ENCODE results near the gene EBF4.
"Not testable (repeated sequence)": the region's sequence is repeated elsewhere in the genome, so short reads cannot be mapped to it uniquely, and the experiment has no call there.

EBF4 gene

GRCh38 chr20:2798095-2798805 is 105.7 kb downstream of the EBF4 start:
- DNase-seq, result no peak

- DNase-seq, result peak; percentile 21
Measured at GRCh38 chr20:2798814-2799213, 106.2 kb downstream of the EBF4 start.

DNA sequence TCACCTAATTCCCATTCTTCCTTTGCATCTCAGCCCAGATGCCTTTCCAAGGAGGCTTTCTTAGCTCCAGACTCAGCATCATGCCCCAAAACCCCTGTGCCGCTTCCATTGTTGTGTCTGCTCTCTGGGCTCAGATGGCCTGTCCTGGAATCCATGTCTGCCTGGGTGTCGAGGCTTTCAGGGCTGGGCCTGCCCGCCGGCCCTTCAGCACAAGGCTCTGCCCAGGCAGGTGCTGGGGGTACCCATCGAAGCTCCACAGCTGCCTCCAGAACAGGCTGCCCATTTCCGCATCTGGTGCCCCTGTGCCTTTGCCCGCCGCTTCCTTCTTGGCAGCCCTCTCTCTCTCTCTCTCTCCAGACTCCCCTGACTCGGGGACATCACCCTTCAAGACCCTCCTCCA is 106.7 kb downstream of the EBF4 start:
- DNase-seq, result no peak

GRCh38 chr20:2799688-2800520 is 107.3 kb downstream of the EBF4 start:
- DNase-seq, result peak; percentile 35

GRCh38 chr20:2800521-2801285 is 108.1 kb downstream of the EBF4 start, which contains the start of gene CPXM1:
Gene CPXM1 (minus strand): TSS chr20:2800627. CDS start chr20:2800572, 55 bp downstream.
- DNase-seq, result peak; percentile 29

DNA sequence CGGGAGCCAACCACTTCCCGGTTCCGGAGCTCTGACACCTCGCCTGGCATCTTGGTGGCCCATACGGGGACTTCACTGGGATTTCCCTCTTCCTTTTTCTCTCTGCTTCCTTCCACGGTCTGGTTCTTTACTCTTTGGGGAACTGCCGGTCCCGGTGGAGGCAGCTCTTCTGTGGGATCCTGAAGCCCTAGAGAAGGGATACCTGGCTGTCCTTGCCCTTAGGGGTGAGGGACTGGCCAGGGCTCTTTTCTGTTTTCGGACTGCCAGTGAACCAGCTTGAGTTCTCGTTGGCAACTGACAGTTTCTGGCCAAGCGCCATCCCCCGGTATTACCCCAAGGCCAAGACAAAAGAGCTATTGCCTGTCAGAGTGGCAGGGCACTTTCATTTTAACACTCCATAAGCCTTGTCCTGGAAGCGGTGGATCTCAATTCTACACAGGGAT is 108.7 kb downstream of the EBF4 start:
- no peak for DNase-seq

DNA sequence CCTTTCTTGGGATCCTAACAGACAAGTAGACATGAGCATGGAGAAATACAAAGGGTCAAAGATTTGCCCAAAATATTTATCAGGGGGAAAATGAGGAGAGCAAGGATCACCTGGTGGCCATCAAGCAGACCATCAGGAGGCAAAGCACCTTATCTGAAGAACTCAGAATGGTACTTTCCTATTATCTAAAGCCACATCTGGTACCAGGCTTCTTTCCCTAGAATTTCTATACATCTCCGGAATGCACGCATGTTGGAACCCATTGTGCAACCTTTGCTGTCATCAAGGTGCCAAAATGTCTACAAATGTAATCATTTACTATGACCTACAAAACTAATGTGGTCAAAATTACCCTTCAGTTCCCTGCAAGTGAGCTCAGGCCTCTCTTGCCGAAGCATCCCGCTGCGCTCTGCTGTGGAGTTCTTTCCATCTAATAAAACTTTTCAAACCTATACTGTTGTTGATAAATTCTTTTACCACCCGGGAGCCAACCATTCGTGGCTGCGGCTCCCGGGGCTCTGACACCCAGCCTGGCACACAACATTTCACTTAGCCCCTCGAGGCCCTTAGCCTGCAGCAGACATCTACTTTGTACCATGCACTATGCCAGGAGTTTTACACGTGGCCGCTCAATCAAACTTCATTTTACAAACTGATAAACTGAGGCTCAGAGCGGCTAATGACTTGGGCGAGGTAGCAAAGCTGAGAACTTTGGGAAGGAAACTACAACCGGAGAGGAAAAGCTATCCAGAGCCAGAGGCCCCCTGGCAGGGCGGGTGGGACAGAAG is 111.7 kb downstream of the EBF4 start:
- DNase-seq, result no peak

DNA sequence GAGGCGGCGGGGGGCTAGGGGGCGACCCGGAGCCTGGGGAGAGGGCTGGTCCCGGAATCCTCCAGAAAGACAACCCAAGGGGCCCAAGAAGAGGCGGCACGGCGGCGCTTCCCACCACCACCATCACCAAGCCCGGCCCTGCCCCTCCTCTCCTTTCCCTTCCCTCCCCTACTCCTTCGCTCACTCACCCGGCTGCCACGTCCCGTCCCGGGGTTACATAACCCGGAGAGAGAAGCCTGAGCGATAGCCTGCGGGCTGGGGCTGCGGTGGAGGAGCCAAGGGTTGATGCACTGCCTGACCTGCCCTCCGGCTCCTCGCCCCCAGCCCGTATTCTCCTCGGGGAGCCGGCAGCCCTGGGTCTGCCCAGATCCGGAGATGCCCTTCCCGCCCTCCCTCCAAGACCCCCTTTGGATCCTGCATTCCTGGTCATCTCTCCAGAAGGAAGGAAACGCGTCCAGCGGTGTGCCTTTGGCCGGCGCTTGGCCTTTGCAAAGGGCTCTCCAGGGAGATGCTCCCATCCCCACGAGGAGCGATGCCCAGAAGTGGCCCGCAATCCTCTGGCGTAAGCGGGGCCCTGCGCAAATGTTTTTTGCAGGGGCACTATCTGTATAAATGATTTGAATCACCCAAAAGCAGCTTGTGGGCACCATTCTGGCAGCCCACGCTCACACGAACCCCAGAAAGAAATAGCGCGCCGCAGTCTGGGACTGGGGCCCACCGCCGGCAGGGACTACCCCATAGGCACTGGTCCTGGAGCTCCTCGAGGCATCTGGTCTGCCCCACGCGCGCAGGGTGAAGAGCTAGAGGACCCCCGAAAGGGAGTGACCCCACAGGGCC is 112.5 kb downstream of the EBF4 start:
- DNase-seq, result no peak

DNA sequence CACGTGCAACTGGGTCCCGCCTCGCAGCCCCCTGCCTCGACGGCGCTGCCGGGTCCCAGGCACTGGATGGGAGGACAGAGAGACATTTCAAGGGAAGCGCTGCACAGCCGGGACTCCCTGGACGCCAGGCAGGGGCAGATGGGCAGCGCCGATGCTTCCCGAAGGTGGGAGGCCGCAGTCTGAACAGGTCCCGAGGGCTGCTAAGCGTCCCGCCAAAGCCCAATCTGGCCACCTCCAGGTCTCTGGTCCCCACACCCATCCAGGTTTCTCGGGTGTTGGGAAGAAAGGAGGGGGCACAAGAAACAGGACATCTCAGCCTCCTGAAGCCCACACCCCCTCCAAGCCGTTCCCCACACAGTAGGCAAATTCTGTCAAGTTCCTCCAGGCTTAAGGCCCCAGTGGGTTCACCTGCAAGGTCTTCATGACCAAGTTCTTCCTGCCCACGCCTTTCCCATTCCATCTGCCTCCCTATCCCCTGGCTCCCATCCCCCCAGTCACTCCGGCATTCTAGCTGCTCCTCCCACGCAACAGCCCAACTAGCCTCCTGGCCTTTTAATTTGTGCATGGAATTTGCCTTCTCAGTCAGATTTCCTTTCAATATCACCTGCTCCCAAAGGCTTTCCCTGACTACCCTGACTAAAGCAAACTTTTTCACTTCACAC is 113.2 kb downstream of the EBF4 start:
- DNase-seq, result peak; percentile 22

DNA sequence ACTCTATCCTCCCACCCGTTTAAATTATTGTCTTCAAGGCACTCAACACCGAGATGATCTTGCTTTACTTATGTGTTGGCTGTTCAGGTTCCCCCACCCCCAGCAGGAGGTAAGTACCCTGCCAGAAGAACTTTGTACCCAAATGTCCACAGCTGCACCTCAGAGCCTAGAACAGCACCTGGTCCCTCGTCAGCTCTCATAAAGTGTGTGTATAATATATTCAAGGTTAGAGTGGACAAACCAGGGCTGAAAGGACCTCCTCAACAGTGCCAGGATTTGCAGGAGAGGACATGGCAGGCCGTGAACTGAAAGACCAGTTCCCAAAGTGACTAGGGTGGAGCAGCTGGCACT is 113.7 kb downstream of the EBF4 start:
- DNase-seq, result no peak

- DNase-seq, result no peak
Measured at GRCh38 chr20:2807019-2807418, 114.4 kb downstream of the EBF4 start.

GRCh38 chr20:2807929-2808328 is 115.3 kb downstream of the EBF4 start:
- DNase-seq, result not testable (repeated sequence)

DNA sequence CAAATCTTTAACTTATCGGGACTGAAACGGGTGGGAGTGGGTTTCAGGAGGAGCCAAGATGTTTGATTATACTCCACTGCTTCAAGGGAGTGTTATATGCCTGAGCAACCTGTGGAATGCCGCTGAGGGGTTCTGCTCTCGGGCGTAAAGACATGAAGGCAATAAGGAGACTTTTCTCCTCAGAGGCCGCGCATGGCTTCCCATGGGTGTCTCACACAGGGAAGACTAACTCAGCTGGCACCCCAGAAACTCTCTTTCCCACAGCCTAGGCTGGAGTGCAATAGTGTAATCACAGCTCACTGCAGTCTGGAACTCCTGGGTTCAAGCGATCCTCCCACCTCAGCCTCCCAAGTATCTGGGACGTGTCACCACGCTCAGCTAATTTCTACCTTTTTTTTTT is 117.1 kb downstream of the EBF4 start:
- DNase-seq, result no peak
